Adipocyte (in vitro differentiated cells): ENCODE data around the gene PNPLA7.
"Not testable (repeated sequence)": the region's sequence is repeated elsewhere in the genome, so short reads cannot be mapped to it uniquely, and the experiment has no call there.

Source experiments
- DNase-seq: peaks from one replicate; pipeline ENCODE4 v3.0.0-alpha.2; 2015; ENCODE audit warnings: low read depth
- H3K27me3 ChIP-seq: replicated peaks from 2 replicates; pipeline ENCODE4 v1.7.0; 2013; ENCODE audit warnings: mild to moderate bottlenecking, low read length, moderate library complexity; ENCODE audit not compliant: control insufficient read depth, insufficient read depth
- H3K36me3 ChIP-seq: 2 replicates; pipeline ENCODE4 v1.7.0; 2013; ENCODE audit warnings: low read length, mild to moderate bottlenecking, moderate library complexity; ENCODE audit not compliant: control insufficient read depth, insufficient read depth, severe bottlenecking
- H3K4me1 ChIP-seq: 2 replicates; pipeline ENCODE4 v1.7.0; 2013; ENCODE audit warnings: mild to moderate bottlenecking, low read length, moderate library complexity; ENCODE audit not compliant: control insufficient read depth, insufficient read depth
- H3K4me3 ChIP-seq: 2 replicates; pipeline ENCODE4 v1.7.0; 2013; ENCODE audit warnings: mild to moderate bottlenecking, low read length, moderate library complexity
- H3K9ac ChIP-seq: 2 replicates; pipeline ENCODE4 v1.7.0; 2013; ENCODE audit warnings: mild to moderate bottlenecking, low read length, moderate library complexity
- H3K9me3 ChIP-seq: 2 replicates; pipeline ENCODE4 v1.7.0; 2013; ENCODE audit warnings: mild to moderate bottlenecking, low read length, moderate library complexity; ENCODE audit not compliant: control insufficient read depth

The PNPLA7 gene

DNA sequence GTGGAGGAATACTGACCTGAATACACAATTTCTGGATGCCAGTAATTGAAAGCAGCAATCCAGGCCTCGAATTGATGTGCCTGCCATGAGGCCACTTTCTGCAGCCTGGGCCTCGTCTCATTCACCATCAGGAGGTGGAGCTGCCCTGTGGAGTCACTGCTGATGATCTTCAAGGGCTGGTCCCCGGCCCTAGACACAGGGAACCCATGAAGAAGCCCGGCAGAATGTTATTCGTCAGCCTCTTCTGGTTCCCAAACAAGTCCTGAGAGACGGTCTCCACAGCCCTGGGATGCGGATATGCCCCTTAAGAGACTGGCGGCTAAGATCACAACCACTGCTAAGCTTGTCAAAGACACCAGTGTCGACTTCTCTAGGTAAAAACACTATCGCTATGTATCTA is 24.0 kb upstream of the PNPLA7 start:
- H3K4me1 ChIP-seq: peaks cover 14% of the 10 kb centered on the region
- no peak overlapping the region for H3K4me3 ChIP-seq
- DNase-seq: no peak
- peaks cover 34% of the 10 kb centered on the region for H3K36me3 ChIP-seq
- H3K27me3 ChIP-seq: no peaks in the 10 kb centered on the region
- H3K9me3 ChIP-seq: no peaks in the 10 kb centered on the region
- no peak overlapping the region for H3K9ac ChIP-seq

- no peaks in the 10 kb centered on the region for H3K4me1 ChIP-seq
- DNase-seq: no peak
- H3K4me3 ChIP-seq: no peak overlapping the region
- peaks cover 29% of the 10 kb centered on the region for H3K36me3 ChIP-seq
- no peaks in the 10 kb centered on the region for H3K27me3 ChIP-seq
- no peak overlapping the region for H3K9ac ChIP-seq
- H3K9me3 ChIP-seq: no peaks in the 10 kb centered on the region
Measured at GRCh38 chr9:137570566-137570965, 20.4 kb upstream of the PNPLA7 start.

DNA sequence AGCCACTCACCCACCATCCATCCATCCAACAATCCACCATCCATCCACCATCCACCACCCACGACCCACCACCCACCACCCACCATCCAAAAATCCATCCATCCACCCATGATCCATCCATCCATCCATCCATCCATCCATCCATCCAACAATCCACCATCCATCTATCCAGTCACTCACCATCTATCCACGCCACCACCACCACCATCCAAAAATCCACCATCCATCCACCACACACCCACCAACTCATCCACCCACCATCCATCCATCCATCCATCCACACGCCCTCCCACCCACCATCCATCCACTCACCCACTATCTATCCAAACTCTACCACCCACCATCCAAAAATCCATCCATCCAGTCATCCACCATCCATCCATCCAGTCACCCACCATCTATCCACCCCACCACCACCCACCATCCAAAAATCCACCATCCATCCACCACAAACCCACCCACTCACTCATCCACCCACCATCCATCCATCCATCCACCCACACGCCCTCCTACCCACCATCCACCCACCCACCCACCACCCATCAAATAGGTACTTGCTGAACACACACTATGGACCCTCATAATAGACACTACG is 19.5 kb upstream of the PNPLA7 start:
- DNase-seq: no peak
- Histone ChIP-seq H3K27me3 (no peaks in the 10 kb centered on the region), H3K36me3 (peaks cover 24% of the 10 kb centered on the region), H3K4me3 (no peak overlapping the region), H3K4me1 (no peaks in the 10 kb centered on the region), H3K9me3 (no peaks in the 10 kb centered on the region), H3K9ac (no peak overlapping the region)

DNA sequence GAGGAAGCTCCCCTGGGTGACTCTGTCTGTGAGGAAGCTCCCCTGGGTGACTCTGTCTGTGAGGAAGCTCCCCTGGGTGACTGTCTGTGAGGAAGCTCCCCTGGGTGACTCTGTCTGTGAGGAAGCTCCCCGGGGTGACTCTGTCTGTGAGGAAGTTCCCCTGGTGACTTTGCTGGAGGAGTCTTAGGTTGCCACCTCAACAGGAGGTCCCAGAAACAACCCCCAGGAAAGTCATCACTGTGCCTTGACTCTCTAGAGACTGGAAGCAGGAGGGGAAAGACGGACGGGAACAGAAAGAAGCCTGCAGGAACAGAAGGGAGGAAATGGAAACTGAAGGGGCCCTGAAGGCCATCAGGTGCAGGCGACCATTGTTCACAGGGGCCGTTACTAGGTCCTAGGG is 18.2 kb upstream of the PNPLA7 start:
- H3K9ac ChIP-seq, H3K27me3 ChIP-seq, H3K4me3 ChIP-seq, DNase-seq, H3K4me1 ChIP-seq, H3K9me3 ChIP-seq: not testable (repeated sequence)
- peaks cover 27% of the 10 kb centered on the region for H3K36me3 ChIP-seq

- Histone ChIP-seq H3K27me3 (no peaks in the 10 kb centered on the region), H3K36me3 (peaks cover 25% of the 10 kb centered on the region), H3K9ac (no peak overlapping the region), H3K9me3 (no peaks in the 10 kb centered on the region), H3K4me1 (no peaks in the 10 kb centered on the region), H3K4me3 (no peak overlapping the region)
- DNase-seq: no peak
Measured at GRCh38 chr9:137564817-137565411, 14.7 kb upstream of the PNPLA7 start.

DNA sequence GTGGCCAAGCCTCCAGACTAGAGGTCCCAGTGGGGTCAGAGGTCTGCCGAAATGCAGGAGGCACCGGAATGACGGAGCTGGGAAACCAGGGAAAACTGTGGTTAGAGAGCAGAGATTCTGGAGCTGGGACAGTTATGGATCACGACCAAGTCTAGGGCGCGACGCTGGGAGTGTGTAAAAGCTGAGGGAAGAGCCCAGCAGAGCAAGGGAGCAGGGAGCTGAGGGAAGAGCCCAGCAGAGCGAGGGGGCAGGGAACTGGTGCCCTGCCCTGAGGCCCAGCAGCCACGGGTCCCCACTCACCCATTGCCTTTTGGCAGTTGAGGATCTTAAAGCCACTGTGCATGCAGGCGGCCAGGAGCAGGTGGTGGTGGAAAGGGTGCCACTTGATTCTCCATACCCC is 13.9 kb upstream of the PNPLA7 start:
- Histone ChIP-seq H3K36me3 (peaks cover 25% of the 10 kb centered on the region), H3K4me3 (no peak overlapping the region), H3K27me3 (no peaks in the 10 kb centered on the region), H3K9me3 (no peaks in the 10 kb centered on the region), H3K4me1 (no peaks in the 10 kb centered on the region), H3K9ac (no peak overlapping the region)
- no peak for DNase-seq

GRCh38 chr9:137558127-137558526 is 7.9 kb upstream of the PNPLA7 start:
- Histone ChIP-seq H3K9me3 (no peaks in the 10 kb centered on the region), H3K4me1 (no peaks in the 10 kb centered on the region), H3K9ac (no peak overlapping the region), H3K27me3 (no peaks in the 10 kb centered on the region), H3K4me3 (no peak overlapping the region), H3K36me3 (peaks cover 37% of the 10 kb centered on the region)
- no peak for DNase-seq

DNA sequence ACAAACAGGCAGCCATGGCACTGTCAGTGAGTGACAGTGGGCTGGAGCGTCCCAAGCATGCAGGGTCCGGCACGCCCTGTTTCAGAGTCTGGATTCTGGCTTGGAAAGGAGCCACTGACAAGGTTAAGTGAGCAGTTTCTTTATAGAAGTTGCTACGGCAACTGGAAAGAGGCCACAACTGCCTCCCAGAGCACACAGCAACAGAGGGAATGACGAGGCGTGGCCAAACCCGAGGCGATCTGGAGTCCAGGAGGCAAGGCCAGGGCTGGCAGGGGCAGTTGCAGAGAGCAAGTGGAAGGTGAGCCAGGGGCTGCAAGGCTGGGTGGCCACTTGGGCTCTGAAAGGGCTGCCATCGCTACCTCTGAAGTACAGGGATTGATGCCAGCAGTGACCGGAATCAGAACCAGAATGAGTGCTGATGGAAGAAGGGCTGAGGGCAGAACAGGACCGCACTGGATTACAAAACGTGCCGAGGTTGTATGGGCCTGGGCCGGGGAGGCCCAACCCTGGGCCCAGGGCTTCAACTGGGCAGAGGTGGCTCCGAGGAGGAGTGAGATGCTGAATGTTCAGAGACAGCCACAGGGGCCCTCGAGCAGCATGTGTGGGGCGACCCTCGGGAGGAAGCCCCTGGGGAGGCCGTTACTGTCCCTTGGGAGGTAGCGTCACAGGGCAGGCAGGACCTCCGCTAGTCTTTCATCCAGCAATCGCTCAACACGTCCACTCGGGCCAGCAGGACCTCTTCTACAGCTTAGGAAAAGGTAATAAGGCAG is 6.1 kb upstream of the PNPLA7 start:
- H3K27me3 ChIP-seq: no peaks in the 10 kb centered on the region
- DNase-seq: no peak
- H3K9ac ChIP-seq: no peak overlapping the region
- H3K36me3 ChIP-seq: peaks cover 29% of the 10 kb centered on the region
- no peaks in the 10 kb centered on the region for H3K4me1 ChIP-seq
- no peak overlapping the region for H3K4me3 ChIP-seq
- no peaks in the 10 kb centered on the region for H3K9me3 ChIP-seq

- peaks cover 29% of the 10 kb centered on the region for H3K36me3 ChIP-seq
- no peak overlapping the region for H3K9ac ChIP-seq
- no peaks in the 10 kb centered on the region for H3K27me3 ChIP-seq
- no peak for DNase-seq
- peaks cover under 1% of the 10 kb centered on the region for H3K4me1 ChIP-seq
- no peak overlapping the region for H3K4me3 ChIP-seq
- no peaks in the 10 kb centered on the region for H3K9me3 ChIP-seq
Measured at GRCh38 chr9:137555179-137555578, 5.0 kb upstream of the PNPLA7 start.

DNA sequence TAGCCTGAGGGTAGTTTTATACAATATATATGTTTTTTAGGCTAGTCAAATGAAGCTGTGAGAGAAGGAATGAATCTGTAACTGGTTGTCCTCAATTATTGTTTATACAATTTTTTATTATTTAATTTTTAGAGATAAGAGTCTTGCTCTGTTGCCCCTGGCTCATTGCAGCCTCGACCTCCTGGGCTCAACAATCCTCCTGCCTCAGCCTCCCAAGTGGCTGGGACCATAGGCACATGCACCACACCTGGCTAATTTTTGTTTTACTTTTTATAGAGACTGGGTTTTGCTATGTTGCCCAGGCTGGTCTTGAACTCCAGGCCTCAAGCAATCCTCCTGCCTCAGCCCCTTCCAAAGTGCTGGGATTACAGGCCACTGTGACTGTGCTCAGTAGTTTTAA is 4.1 kb upstream of the PNPLA7 start:
- Histone ChIP-seq H3K9ac (no peak overlapping the region), H3K4me1 (peaks cover 8% of the 10 kb centered on the region), H3K4me3 (no peak overlapping the region), H3K27me3 (no peaks in the 10 kb centered on the region), H3K36me3 (peaks cover 29% of the 10 kb centered on the region), H3K9me3 (no peaks in the 10 kb centered on the region)
- DNase-seq: no peak

DNA sequence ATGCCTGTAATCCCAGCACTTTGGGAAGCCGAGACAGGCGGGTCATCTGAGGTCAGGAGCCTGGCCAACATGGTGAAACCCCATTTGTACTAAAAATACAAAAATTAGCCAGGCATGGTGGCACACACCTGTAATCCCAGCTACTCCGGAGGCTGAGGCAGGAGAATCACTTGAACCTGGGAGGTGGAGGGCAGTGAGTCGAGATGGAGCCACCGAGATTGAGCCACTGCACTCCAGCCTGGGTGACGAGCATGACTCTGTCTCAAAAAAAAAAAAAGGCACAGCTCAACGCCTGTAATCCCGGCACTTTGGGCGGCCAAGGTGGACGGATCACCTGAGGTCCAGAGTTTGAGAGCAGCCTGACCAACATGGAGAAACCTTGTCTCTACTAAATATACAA is 3.5 kb upstream of the PNPLA7 start:
- H3K36me3 ChIP-seq: peaks cover 29% of the 10 kb centered on the region
- not testable (repeated sequence) for H3K9ac ChIP-seq, DNase-seq

More for the DNA sequence above, 3.5 kb upstream of the PNPLA7 start:
- H3K4me3 ChIP-seq, H3K9me3 ChIP-seq, H3K27me3 ChIP-seq: not testable (repeated sequence)
- H3K4me1 ChIP-seq: peaks cover 12% of the 10 kb centered on the region
